AG04450 (cell line): ENCODE measurements around the gene OTOGL. TPM values are rescaled to one million over a fixed set of nuclear protein-coding genes. Genes with fewer than 3 reads are reported as not detected.

ENCODE experiments used
- CTCF ChIA-PET: fragments of 300-600, 350-600 bp; formaldehyde crosslinking; extraction: SDS; loops from one replicate; lab custom pipeline; 2022; ENCODE audit warnings: antibody characterized with exemption, inconsistent platforms; lab: Charles Lee
- POLR2A ChIA-PET: fragments of 350-600 bp; formaldehyde crosslinking; extraction: SDS; loops from one replicate; lab custom pipeline; 2021; ENCODE audit warnings: antibody characterized with exemption, inconsistent platforms; lab: Yijun Ruan, JAX
- DNase-seq: peaks from one replicate; pipeline ENCODE4 v3.0.0-alpha.2; 2011; ENCODE audit warnings: low read depth, low spot score
- H3K27ac ChIP-seq: one replicate; pipeline ENCODE4 v1.5.1; 2012; ENCODE audit warnings: low read depth, low read length, control low read depth
- H3K27me3 ChIP-seq: one replicate; pipeline ENCODE4 v1.6.0; 2012; ENCODE audit warnings: low read length; ENCODE audit not compliant: control insufficient read depth, insufficient read depth
- H3K4me3 ChIP-seq: 2 replicates; pipeline ENCODE4 v1.5.1; 2011; ENCODE audit warnings: mild to moderate bottlenecking, low read depth, low read length, control low read depth
- H3K9me3 ChIP-seq: 2 replicates; pipeline ENCODE4 v1.5.1; 2012; ENCODE audit warnings: low read length; ENCODE audit not compliant: control insufficient read depth, insufficient read depth
- polyA plus RNA-seq: library from polyadenylated mRNA; depleted of rRNA; stranded (reverse); fragments of >200 nt; gene quantifications from 2 replicates; pipeline ENCODE4 v1.2.3, GENCODE V29; 2011
- TF ChIP-seq, protein P1 (sequence below): IDR thresholded peaks from 2 replicates; pipeline ENCODE4 v1.5.1; 2011; ENCODE audit warnings: low read depth, low read length, control low read depth, inconsistent platforms

The OTOGL gene
- polyA plus RNA-seq, 1 experiment: 0.07 TPM

DNA sequence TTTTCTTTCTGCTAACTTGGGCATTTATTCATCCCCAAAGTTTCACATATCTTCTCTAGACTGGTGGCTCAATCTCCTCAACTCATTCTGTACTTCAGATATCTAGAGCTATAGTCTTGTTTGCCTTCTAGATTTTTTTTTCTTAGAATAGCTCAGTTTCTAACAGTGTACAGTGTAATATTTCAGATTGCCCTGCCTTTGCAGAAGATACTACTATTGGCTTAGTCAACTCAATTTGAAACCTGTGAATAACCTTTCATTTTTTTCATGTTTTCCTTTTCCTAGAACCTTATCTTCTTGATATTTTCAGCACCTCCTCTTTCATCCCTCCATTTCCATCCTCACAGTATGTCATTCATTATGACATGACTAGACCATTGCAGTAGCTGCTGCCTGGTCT, 69.6 kb downstream of the OTOGL start:
- H3K27ac ChIP-seq: no peak overlapping the region
- no peak for DNase-seq
- TF ChIP-seq, protein P1, sequence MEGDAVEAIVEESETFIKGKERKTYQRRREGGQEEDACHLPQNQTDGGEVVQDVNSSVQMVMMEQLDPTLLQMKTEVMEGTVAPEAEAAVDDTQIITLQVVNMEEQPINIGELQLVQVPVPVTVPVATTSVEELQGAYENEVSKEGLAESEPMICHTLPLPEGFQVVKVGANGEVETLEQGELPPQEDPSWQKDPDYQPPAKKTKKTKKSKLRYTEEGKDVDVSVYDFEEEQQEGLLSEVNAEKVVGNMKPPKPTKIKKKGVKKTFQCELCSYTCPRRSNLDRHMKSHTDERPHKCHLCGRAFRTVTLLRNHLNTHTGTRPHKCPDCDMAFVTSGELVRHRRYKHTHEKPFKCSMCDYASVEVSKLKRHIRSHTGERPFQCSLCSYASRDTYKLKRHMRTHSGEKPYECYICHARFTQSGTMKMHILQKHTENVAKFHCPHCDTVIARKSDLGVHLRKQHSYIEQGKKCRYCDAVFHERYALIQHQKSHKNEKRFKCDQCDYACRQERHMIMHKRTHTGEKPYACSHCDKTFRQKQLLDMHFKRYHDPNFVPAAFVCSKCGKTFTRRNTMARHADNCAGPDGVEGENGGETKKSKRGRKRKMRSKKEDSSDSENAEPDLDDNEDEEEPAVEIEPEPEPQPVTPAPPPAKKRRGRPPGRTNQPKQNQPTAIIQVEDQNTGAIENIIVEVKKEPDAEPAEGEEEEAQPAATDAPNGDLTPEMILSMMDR: no peak
- POLR2A ChIA-PET: no interaction called here
- CTCF ChIA-PET: no interaction called here
- H3K9me3 ChIP-seq: no peaks in the 10 kb centered on the region
- H3K27me3 ChIP-seq: no peaks in the 10 kb centered on the region
- no peak overlapping the region for H3K4me3 ChIP-seq

DNA sequence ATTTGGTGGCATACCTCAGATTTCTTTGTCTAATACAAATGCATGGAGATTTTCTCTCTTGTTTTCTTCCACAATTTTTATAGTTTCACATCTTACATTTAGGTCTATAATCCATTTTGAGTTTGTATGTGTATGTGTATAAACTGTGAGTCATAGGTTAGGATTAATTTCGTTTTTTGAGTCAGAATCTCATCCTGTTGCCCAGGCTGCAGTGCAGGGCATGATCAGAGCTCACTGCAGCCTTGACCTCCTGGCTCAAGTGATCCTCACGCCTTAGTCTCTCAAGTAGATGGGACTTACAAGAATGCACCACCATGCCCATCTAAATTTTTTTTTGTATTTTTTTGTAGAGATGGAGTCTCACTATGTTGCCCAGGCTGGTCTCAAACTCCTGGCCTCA, 71.6 kb downstream of the OTOGL start:
- H3K27ac ChIP-seq: no peak overlapping the region
- H3K4me3 ChIP-seq: no peak overlapping the region
- ChIA-PET CTCF (no interaction called here), POLR2A (no interaction called here)
- H3K27me3 ChIP-seq: no peaks in the 10 kb centered on the region
- TF ChIP-seq, protein P1: no peak
- no peaks in the 10 kb centered on the region for H3K9me3 ChIP-seq
- DNase-seq: no peak

- no peak overlapping the region for H3K4me3 ChIP-seq
- TF ChIP-seq, protein P1: no peak
- DNase-seq: no peak
- no peak overlapping the region for H3K27ac ChIP-seq
- H3K27me3 ChIP-seq: no peaks in the 10 kb centered on the region
- H3K9me3 ChIP-seq: no peaks in the 10 kb centered on the region
- ChIA-PET POLR2A (no interaction called here), CTCF (interaction anchor here (0.7 to 1.5 kb wide), 3 partner anchors 14 to 754 kb away, joined by 3 read pairs; no protein-coding TSS in a partner anchor)
Observed at GRCh38 chr12:80173083-80173864, 73.9 kb downstream of the OTOGL start.

DNA sequence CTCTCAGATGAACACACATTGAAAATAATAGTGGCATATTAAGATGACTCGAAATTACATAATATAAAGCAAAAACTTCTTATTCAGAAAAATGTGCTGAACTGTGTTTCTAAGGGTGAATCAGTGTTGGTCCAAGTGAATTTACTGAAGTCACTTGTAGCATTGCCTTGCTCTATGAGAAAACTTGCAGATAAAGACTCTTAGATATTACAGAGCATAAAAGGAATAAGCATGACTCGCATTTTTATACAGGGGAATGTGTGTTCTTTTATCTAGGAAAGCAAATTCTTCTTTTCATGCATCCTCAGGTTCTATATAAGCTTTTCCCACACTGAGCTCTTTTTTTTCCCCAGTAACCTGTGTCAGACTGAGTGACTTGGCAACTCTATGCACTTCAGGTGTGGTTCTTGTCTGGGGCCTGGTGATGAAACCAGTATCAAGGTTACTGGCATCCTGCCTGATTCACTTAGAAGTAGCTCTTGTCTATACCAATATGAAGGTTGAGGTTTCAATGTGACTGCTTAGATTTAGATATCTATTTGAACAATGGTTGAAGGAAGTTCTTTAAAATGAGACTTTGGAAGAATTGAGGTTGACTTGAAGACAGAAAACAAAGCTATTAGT, 76.1 kb downstream of the OTOGL start:
- no peak overlapping the region for H3K27ac ChIP-seq
- H3K9me3 ChIP-seq: no peaks in the 10 kb centered on the region
- CTCF ChIA-PET: interaction anchor here (1.0 kb wide), 1 partner anchor 18 kb away, joined by 3 read pairs; no protein-coding TSS in a partner anchor
- H3K27me3 ChIP-seq: no peaks in the 10 kb centered on the region
- TF ChIP-seq, protein P1: no peak
- no peak overlapping the region for H3K4me3 ChIP-seq
- DNase-seq: no peak
- POLR2A ChIA-PET: no interaction called here

- ChIA-PET CTCF (no interaction called here), POLR2A (no interaction called here)
- DNase-seq: no peak
- TF ChIP-seq, protein P1: no peak
- H3K4me3 ChIP-seq: no peak overlapping the region
- H3K27ac ChIP-seq: no peak overlapping the region
- H3K27me3 ChIP-seq: no peaks in the 10 kb centered on the region
- no peaks in the 10 kb centered on the region for H3K9me3 ChIP-seq
Observed at GRCh38 chr12:80176706-80177105, 77.4 kb downstream of the OTOGL start.
